HepG2 (cell line): ENCODE measurements around the gene WDR91. TPM values are rescaled to one million over a fixed set of nuclear protein-coding genes. Genes with fewer than 3 reads are reported as not detected.

ENCODE experiments used
- BCL6 ChIP-seq: IDR thresholded peaks from 2 replicates; pipeline ENCODE4 v1.6.1; 2016; ENCODE audit warnings: missing genetic modification reagents, missing compliant biosample characterization
- ESRRA ChIP-seq: sonication (generic); formaldehyde crosslinking; IDR thresholded peaks from 2 replicates; pipeline ENCODE4 v1.5.1; 2020; ENCODE audit warnings: mild to moderate bottlenecking, low read depth, missing genetic modification reagents
- GZF1 ChIP-seq: sonication (generic); formaldehyde crosslinking; IDR thresholded peaks from 2 replicates; pipeline ENCODE4 v1.5.1; 2020; ENCODE audit warnings: mild to moderate bottlenecking, missing genetic modification reagents
- HNRNPH1 ChIP-seq: fragments of 200-400 bp; formaldehyde crosslinking; optimal IDR thresholded peaks from 2 replicates; pipeline ENCODE3; 2017; ENCODE audit warnings: mild to moderate bottlenecking, low read depth, low read length
- IKZF4 ChIP-seq: sonication (generic); formaldehyde crosslinking; IDR thresholded peaks from 2 replicates; pipeline ENCODE4 v1.5.1; 2020; ENCODE audit warnings: borderline replicate concordance, mild to moderate bottlenecking, low read depth, missing genetic modification reagents; ENCODE audit errors: not compliant biosample characterization
- RAD21 ChIP-seq: fragments of 450-650 bp; formaldehyde crosslinking; IDR thresholded peaks from 2 replicates; pipeline ENCODE4 v1.5.0; 2020; ENCODE audit warnings: mild to moderate bottlenecking
- TEAD3 ChIP-seq: optimal IDR thresholded peaks from 2 replicates; pipeline ENCODE3; 2016; ENCODE audit warnings: borderline replicate concordance
- ZBTB49 ChIP-seq: sonication (generic); formaldehyde crosslinking; IDR thresholded peaks from 2 replicates; pipeline ENCODE4 v1.4.0; 2020; ENCODE audit warnings: missing genetic modification reagents, borderline replicate concordance
- ZNF263 ChIP-seq: sonication (generic); formaldehyde crosslinking; IDR thresholded peaks from 2 replicates; pipeline ENCODE4 v1.4.0; 2020; ENCODE audit warnings: missing genetic modification reagents
- ZNF580 ChIP-seq: IDR thresholded peaks from 2 replicates; pipeline ENCODE4 v1.6.1; 2016; ENCODE audit warnings: low read depth, borderline replicate concordance
- polyA plus RNA-seq, 8 experiments: library from polyadenylated mRNA; depleted of rRNA in 3 of 8; stranded (reverse) in 7 of 8; unstranded in 1 of 8; fragments of >200 nt; fragmentation: Illumina TruSeq in 4 of 8; extraction: Trizol in 4 of 8; gene quantifications; 2 replicates each; pipeline versions ENCODE4 v1.2.1 to v1.2.3, GENCODE V29; 2011 to 2016; ENCODE audit warnings: low read depth in 4 of 8, missing spikeins in 1 of 8, mixed read lengths in 1 of 8; ENCODE audit not compliant: insufficient read depth in 1 of 8
- total RNA-seq, 5 experiments: library from RNA; depleted of rRNA; stranded (reverse); fragments of >200 nt; fragmentation: Illumina TruSeq; extraction: Trizol; gene quantifications; 2 replicates each; pipeline ENCODE4 v1.2.3, GENCODE V29; 2016; ENCODE audit warnings: low read depth in 1 of 5
- TF ChIP-seq, protein P1 (sequence below): sonication (generic); formaldehyde crosslinking; IDR thresholded peaks from 2 replicates; pipeline ENCODE4 v1.5.1; 2020; ENCODE audit warnings: mild to moderate bottlenecking, missing genetic modification reagents, borderline replicate concordance
- TF ChIP-seq, protein P2 (sequence below), 2 experiments: sonication (generic) in 1 of 2; formaldehyde crosslinking in 1 of 2; IDR thresholded peaks; 2 replicates each; pipeline versions ENCODE4 v1.6.1 to v1.9.0; 2014 to 2022; ENCODE audit warnings: antibody characterized with exemption in 1 of 2, borderline replicate concordance in 1 of 2, inconsistent platforms in 1 of 2, low read depth in 1 of 2, missing genetic modification reagents in 1 of 2

Gene WDR91
- total and polyA plus RNA-seq, 2 of the 13 experiments (the other 11 are each of a cell fraction or from before 2014, with no cell fraction given) = 11.6 to 12.1 TPM

- TF ChIP-seq IKZF4 = no peak
- TF ChIP-seq ZBTB49 = no peak
- TF ChIP-seq RAD21 (CRISPR knock-in tag) = no peak
- no peak for TF ChIP-seq ESRRA (CRISPR knock-in tag)
- no peak for TF ChIP-seq GZF1 (CRISPR knock-in tag)
- TF ChIP-seq, protein P1, sequence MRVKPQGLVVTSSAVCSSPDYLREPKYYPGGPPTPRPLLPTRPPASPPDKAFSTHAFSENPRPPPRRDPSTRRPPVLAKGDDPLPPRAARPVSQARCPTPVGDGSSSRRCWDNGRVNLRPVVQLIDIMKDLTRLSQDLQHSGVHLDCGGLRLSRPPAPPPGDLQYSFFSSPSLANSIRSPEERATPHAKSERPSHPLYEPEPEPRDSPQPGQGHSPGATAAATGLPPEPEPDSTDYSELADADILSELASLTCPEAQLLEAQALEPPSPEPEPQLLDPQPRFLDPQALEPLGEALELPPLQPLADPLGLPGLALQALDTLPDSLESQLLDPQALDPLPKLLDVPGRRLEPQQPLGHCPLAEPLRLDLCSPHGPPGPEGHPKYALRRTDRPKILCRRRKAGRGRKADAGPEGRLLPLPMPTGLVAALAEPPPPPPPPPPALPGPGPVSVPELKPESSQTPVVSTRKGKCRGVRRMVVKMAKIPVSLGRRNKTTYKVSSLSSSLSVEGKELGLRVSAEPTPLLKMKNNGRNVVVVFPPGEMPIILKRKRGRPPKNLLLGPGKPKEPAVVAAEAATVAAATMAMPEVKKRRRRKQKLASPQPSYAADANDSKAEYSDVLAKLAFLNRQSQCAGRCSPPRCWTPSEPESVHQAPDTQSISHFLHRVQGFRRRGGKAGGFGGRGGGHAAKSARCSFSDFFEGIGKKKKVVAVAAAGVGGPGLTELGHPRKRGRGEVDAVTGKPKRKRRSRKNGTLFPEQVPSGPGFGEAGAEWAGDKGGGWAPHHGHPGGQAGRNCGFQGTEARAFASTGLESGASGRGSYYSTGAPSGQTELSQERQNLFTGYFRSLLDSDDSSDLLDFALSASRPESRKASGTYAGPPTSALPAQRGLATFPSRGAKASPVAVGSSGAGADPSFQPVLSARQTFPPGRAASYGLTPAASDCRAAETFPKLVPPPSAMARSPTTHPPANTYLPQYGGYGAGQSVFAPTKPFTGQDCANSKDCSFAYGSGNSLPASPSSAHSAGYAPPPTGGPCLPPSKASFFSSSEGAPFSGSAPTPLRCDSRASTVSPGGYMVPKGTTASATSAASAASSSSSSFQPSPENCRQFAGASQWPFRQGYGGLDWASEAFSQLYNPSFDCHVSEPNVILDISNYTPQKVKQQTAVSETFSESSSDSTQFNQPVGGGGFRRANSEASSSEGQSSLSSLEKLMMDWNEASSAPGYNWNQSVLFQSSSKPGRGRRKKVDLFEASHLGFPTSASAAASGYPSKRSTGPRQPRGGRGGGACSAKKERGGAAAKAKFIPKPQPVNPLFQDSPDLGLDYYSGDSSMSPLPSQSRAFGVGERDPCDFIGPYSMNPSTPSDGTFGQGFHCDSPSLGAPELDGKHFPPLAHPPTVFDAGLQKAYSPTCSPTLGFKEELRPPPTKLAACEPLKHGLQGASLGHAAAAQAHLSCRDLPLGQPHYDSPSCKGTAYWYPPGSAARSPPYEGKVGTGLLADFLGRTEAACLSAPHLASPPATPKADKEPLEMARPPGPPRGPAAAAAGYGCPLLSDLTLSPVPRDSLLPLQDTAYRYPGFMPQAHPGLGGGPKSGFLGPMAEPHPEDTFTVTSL (CRISPR knock-in tag) = no peak
- TF ChIP-seq BCL6 (CRISPR knock-in tag) = peak; percentile 24; the same call in 1 of the 2 replicates
- TF ChIP-seq ZNF580 (CRISPR knock-in tag) = no peak
- TF ChIP-seq, protein P2, sequence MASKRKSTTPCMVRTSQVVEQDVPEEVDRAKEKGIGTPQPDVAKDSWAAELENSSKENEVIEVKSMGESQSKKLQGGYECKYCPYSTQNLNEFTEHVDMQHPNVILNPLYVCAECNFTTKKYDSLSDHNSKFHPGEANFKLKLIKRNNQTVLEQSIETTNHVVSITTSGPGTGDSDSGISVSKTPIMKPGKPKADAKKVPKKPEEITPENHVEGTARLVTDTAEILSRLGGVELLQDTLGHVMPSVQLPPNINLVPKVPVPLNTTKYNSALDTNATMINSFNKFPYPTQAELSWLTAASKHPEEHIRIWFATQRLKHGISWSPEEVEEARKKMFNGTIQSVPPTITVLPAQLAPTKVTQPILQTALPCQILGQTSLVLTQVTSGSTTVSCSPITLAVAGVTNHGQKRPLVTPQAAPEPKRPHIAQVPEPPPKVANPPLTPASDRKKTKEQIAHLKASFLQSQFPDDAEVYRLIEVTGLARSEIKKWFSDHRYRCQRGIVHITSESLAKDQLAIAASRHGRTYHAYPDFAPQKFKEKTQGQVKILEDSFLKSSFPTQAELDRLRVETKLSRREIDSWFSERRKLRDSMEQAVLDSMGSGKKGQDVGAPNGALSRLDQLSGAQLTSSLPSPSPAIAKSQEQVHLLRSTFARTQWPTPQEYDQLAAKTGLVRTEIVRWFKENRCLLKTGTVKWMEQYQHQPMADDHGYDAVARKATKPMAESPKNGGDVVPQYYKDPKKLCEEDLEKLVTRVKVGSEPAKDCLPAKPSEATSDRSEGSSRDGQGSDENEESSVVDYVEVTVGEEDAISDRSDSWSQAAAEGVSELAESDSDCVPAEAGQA (IDR thresholded peaks at IDR 0.05; ENCODE audit: low read depth) = no peak
- TF ChIP-seq, protein P2 (CRISPR knock-in tag; IDR thresholded peaks at IDR 0.05; ENCODE audit: borderline replicate concordance) = no peak
- peak; percentile 80 for TF ChIP-seq ZNF263 (CRISPR knock-in tag)
- TF ChIP-seq HNRNPH1 = no peak
- TF ChIP-seq TEAD3 (CRISPR knock-in tag) = peak; percentile 82
Observed at GRCh38 chr7:135217645-135218509, 6.6 kb upstream of the WDR91 start (continued).
